DMS79 (cell line): ENCODE data around the gene PIP4K2A.
"Not testable (repeated sequence)": the region's sequence is repeated elsewhere in the genome, so short reads cannot be mapped to it uniquely, and the experiment has no call there.

Experiments used
- DNase-seq: peaks from one replicate; lab custom pipeline; 2025; lab: John Stamatoyannopoulos, UW

PIP4K2A gene

DNA sequence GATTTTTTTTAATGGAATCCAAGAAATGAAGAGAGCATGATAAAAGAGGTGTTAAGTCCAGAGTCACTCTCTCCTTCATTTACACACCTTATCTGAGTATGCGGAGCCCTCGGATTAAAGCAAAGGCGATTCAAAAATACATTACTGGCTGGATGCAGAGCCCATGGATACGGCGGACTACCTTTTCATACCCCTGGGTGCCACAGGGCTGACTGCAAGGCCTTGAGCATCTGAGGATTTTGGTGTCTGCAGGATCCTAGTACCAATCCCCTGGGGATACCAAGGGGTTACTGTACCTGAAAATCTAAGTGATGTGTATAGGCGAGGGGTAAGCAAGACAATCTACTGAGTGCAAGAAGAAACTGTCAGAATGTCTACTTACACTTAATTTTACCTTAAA is 20.5 kb downstream of the PIP4K2A start:
- DNase-seq = no peak

GRCh38 chr10:22693371-22693784 is 21.0 kb downstream of the PIP4K2A start:
- no peak for DNase-seq

- DNase-seq = not testable (repeated sequence)
These were observed 22.3 kb downstream of the PIP4K2A start for GRCh38 chr10:22692119-22692518.

DNA sequence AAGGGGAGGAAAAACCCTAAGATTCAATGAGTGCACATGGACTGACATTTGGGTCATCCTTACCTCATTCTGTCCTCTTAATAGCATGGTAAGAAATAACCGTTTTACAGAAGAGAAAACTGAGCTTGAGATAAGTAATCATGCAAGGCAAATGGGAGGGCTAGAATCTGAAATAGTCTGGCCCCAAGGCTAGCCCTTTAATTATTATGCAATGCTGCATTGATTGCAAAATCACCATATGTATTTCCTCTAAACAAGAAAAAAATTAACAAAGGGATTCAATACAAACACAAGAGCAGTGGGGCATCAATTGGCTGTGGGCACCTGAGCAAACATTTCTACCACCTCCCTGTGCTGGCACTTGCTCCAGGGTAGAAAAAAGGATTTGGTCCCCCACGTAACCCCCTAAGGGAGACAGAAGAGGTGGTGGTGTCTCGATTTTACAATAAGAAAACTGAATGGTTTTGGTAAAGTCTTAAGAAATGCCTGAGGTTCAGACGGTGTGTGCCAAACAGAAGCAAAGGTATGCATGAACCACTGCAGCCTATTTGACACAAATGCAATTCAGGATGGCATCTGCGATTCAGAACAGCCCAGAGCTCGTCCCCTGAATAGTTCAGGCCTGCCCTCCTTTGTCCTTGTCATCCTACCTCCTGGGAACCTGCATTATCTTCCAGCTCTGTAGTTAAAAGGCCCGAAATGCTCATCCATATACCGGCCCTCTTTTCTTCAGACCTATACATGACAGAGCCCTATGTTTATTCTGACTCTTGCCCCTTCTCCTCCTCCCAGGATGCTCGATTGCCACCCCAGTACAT is 23.6 kb downstream of the PIP4K2A start:
- DNase-seq = no peak

- DNase-seq = no peak
These were observed 24.2 kb downstream of the PIP4K2A start for GRCh38 chr10:22690158-22690557.

- no peak for DNase-seq
These were observed 28.0 kb downstream of the PIP4K2A start for GRCh38 chr10:22686347-22686746.

GRCh38 chr10:22685926-22686325 is 28.5 kb downstream of the PIP4K2A start:
- DNase-seq = no peak

DNA sequence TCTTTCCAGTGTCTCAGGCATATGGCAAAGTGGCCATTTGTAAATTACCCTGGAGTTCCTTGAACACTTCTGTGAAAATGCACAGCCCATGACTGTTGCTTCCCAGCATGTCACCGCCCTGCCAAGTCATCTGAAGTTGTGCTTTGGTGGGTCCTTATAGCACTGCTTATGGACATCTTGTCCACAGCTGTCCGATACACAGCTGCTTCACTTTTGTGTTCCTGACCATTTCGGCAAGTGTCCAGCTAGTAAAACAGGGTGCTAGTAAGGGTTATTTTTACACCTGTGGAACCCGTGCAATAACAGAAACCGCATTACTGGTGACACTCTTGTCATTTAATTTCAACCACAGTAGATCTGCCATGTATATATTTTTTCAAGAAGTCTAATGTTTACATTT is 29.7 kb downstream of the PIP4K2A start:
- DNase-seq = no peak

DNA sequence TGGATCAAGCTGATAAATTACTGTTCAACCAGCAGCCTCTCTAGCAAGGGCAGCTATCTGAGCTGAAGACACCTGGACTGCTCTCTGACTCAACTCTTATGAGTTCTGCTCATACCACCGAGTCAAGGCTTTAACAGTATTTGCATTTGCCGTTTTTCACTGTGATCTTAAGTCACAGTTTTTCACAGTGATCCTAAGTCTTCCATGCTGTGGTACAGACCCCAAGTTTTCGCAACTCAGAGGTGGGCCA is 31.3 kb downstream of the PIP4K2A start:
- DNase-seq = no peak

DNA sequence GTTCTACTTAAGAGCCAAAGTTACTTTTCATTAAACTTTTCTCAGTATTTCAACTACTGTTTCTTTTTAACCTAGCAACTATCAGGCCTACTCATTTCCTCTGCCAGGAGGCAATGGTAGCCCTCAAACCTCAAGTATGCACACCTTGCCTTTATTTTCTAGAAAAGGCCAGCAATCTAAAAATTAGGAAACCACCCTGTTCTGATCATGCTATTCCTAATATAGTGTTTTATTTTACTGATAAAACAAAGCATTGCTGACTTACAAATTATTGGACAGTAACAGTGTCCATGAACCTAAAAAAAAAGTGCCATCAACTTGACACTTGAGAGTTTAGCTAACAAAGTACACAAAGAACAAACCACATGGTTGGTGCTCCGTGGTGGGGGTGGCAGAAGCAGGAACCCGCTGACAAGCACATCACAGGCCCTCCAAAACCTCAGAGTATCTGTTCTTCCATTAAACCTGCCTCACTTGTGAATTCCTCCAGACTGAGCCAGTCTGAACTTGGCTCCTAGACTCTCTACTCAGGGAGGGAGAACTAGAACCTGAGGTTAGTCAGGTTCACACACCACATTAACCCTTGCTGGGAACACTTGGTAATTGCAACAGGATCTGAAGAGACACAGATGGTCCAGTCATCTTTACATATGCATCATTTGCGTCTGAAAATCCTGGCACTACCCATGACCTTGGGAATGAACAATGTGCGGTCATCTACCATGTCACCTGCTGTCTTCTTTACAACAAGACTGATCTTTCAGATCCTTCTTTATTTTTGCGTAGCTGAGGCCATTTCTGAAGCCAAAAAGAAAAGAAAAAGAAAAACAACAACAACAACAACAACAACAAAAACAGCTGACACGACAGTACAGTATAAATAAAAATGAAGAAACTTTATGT is 31.9 kb downstream of the PIP4K2A start:
- no peak for DNase-seq

DNA sequence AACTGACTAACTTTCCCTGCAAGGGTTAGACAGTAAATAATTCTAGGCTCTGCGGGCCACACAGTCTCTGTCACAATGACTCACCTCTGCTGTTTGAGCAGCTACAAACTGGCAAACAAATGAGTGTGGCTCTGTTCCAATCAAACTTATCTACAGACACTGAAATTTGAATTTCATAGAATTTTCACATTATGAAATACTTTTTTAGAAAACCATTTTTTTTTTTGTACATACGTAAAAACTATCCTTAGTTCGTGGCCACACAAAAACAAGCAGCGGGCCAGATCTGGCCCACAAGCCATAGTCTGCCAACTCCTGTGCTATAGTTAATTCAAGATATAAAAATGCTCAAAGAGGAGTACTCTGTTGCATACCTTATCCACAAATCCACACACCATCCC is 32.6 kb downstream of the PIP4K2A start:
- no peak for DNase-seq

DNA sequence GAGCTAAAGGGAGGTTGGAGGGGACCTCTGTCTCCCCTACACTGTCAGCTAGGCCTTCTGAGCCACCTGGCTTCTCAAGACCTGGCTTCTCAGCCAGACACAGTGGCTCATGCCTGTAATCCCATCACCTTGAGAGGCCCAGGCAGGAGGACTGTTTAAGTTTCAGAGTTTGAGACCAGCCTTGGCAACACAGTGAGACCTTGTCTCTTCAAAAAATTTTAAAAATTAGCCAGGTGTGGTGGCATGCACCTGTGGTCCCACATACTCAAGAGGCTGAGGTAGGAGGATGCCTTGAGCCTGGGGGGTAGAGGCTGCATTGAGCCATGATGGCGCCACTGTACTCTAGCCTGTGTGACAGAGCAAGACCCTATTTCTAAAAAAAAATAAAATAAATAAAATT is 33.1 kb downstream of the PIP4K2A start:
- DNase-seq = no peak

DNA sequence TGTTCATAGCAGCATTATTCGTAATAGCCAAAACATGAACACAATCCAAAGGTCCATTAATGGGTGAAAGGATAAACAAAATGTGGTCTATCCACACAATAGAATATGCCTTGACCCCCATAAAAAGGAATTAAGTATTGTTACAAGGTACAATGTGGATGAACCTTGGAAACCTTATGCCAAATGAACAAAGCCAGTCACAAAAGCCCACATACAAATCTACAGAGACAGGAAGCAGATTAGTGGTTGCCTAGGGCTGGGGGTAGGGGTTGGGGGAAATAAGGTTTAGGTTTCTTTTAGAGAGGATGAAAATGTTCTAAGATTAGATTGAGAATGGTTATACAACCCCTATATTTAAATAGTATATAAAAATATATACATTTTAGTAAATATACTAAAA is 34.8 kb downstream of the PIP4K2A start:
- DNase-seq = no peak

DNA sequence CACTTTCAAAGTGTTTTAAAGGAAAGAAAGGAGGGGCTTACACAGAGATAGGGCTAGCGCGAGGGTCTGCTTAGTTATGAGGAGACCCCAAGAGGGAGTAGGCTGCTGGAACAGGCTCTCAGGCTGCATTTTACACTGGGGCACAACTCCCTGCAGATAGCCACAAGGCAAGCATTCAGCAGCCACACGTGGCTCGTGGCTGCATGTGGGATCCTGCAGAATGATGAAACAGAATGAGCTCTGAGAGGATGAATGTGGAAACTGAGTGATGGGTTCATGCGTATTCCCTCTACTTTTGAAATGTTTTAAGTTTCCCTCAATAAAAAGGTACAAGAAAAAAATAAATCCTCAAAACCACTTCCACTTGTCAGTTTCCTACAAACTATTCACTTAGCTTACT is 37.0 kb downstream of the PIP4K2A start:
- DNase-seq = no peak

- DNase-seq = no peak
These were observed 37.9 kb downstream of the PIP4K2A start for GRCh38 chr10:22676435-22676834.

- no peak for DNase-seq
These were observed 39.8 kb downstream of the PIP4K2A start for GRCh38 chr10:22674573-22674930.

DNA sequence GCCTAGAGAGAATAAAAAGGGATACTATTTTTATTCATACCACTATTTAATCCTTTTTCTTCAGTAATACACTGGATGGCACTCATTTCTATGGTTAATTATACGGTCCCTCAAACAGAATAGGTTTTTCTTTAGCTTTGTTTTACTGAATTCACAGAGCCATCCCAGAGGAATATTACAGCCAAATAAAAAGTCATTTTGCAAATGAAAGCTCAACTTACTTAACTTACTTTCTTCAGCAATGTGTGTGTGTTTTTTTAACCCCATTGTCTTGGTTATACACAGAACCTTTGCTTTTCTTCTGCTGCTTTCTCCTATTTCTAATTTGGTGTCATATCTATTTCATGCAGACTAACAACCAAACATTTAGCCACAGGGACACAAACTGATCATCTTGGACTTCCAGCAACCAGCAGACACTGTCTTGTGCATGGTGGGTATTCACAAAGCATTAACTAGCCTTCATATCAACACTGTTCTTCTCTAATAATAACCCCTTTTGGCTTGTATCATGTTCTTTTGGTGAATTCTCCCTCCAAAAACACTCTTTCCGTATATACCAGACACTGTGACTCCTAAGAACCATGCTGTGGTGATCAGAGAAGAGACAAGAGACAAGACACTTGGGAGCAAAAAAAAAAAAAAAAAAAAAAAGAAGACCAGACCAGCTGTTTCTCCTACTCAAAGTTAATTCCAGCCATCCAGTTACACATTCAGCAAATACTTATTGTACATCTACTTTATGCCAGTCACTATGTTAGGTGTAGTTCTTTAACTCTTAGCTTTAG is 40.4 kb downstream of the PIP4K2A start:
- DNase-seq = no peak

- DNase-seq = no peak
These were observed 41.3 kb downstream of the PIP4K2A start for GRCh38 chr10:22673091-22673392.

DNA sequence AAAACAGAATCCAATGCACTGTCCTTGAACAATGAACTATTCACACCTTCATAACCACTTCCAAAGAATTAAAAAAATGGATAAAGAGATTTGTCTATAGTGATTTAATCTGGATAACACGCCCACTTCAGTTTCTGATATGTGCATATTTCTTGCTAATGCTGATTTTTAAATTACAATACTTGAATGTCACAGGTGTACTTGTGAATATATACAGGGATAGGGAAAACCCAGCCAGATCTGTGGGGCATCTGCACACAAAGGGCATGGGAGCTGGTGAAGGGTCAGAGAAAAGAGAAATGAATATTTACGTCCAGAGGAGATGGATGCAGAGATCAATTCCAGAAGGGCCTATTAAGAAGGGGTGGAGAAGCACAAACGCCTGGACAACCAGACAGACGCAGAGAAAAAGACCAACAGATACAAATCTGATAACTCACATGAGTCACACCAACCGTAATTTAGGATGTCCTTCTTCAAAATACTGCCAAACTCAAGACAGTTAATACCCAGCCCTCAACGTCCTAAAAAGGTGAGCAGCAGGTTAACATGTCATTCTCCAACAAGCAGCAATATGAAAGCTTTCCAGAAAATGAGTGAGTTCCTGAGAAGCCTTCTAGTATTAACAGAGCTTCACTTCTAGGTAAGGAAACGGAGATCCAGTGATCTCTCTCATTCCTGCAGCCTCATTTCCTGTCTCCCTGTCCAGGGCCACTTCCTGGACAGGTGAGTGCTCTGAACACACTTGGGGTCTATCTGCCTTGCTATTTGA is 41.9 kb downstream of the PIP4K2A start:
- no peak for DNase-seq

DNA sequence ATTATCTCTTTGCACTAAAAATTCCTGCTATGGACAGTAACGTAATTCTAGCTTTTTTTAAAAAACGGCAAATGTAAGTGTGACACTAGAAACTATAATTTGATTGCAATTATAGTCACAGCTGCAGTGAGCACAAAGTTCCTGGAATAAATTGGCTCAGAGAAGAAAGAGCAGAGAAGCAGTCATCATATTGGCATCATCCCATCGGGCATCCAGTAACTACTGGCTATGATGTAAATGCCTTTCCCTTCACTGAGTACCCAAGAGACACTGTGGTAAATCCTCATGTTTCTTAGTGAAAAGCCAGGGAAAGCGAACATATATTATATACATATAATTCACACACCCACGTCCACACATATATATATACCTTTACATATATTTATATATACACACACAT is 43.6 kb downstream of the PIP4K2A start:
- no peak for DNase-seq

DNA sequence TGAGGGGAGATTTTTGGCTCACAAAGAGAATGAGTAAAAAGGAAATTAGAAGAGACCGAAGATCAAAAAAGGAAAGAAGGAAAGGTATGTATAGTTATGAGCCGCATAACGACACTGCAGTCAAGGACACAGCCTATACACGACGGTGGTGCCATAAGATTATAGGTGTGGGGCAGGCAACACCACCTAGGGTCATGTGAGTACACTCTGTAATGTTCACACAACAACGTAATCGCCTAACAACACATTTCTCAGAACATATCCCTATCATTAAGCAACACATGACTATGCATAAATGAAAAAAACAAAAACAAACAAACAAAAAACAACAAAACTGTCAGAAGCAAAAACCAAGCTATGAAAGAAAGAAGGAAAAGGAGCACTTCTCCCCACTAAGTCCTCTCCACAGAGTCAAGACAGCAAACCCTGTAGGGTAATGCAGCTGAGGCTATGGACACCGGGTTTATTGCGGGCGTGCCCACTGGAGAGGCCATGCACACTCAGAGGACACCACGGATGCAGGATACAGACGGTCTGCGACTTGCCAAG is 45.1 kb downstream of the PIP4K2A start:
- DNase-seq = no peak

GRCh38 chr10:22667093-22667480 is 47.3 kb downstream of the PIP4K2A start:
- no peak for DNase-seq
